ENCODE measurements around the gene TNPO3. TPM values are rescaled to one million over a fixed set of nuclear protein-coding genes. Genes with fewer than 3 reads are reported as not detected.

Gene TNPO3
- total RNA-seq, 2 experiments from 2014 or later: 55.1 to 71.7 TPM

DNA sequence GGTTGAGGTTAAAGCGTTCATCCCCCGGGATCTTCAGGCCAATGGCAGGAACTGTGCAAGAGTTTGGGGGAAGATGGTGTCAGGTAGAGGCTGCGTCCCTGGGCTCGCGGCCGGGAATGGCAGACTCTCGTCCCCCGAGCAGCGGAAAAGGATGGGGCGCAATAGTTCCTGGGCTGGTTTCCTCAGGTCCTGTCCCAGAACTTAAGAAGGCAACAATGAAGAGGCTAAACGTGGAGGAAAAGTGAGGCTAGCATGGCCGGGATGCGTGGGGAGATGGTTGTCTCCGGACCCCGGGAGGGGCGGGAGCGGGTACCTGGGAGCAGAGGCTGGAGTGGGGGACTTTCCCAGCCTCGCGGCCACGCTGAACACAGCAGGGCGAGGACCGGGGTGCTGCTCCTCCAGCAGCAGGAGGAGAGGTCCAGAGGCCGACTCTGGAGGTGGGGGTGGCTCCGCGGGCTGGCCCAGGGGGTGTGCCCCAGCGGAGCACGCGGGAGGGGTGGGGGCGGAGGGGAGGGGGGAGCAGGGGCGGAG is 116.3 kb downstream of the TNPO3 start:
- ChIA-PET CTCF (ENCODE audit: unreplicated experiment) (interaction anchor here (2.1 kb wide), 1 partner anchor 10 kb away, joined by 4 read pairs; no protein-coding TSS in a partner anchor), POLR2A (interaction anchor here (2.5 to 4.0 kb wide), 2 partner anchors 15 to 116 kb away, joined by 12 to 29 read pairs; partner anchors contain the start of gene TNPO3)
- intact Hi-C loops (cut with micrococcal nuclease; ENCODE audit: unreplicated experiment): no loop called here
- Histone ChIP-seq H3K4me3 (ENCODE audit: low read depth, low read length, poor library complexity, severe bottlenecking) (peak overlapping the region; percentile 37), H3K9me2 (ENCODE audit: insufficient read depth, low read length) (no peaks in the 10 kb centered on the region), H3K9me3 (ENCODE audit: low read length) (no peaks in the 10 kb centered on the region), H3K4me1 (ENCODE audit: insufficient read depth, low read length, poor library complexity, severe bottlenecking) (peaks cover 49% of the 10 kb centered on the region), H2AFZ (ENCODE audit: low read length) (no peak overlapping the region; the same call in 1 of the 2 replicates), H3K36me3 (ENCODE audit: insufficient read depth, low read length) (no peaks in the 10 kb centered on the region), H4K20me1 (ENCODE audit: insufficient read depth, low read length) (no peaks in the 10 kb centered on the region), H3K79me2 (ENCODE audit: insufficient read depth, low read depth, low read length) (no peaks in the 10 kb centered on the region), H3K27ac (ENCODE audit: low read depth, low read length, poor library complexity, severe bottlenecking) (no peak overlapping the region), H3K4me2 (ENCODE audit: low read length) (peak overlapping the region; percentile 67)
- TF ChIP-seq, protein P1, sequence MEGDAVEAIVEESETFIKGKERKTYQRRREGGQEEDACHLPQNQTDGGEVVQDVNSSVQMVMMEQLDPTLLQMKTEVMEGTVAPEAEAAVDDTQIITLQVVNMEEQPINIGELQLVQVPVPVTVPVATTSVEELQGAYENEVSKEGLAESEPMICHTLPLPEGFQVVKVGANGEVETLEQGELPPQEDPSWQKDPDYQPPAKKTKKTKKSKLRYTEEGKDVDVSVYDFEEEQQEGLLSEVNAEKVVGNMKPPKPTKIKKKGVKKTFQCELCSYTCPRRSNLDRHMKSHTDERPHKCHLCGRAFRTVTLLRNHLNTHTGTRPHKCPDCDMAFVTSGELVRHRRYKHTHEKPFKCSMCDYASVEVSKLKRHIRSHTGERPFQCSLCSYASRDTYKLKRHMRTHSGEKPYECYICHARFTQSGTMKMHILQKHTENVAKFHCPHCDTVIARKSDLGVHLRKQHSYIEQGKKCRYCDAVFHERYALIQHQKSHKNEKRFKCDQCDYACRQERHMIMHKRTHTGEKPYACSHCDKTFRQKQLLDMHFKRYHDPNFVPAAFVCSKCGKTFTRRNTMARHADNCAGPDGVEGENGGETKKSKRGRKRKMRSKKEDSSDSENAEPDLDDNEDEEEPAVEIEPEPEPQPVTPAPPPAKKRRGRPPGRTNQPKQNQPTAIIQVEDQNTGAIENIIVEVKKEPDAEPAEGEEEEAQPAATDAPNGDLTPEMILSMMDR (conservative IDR thresholded peaks at IDR 0.05; ENCODE audit: low read length): no peak
- TF ChIP-seq EZH2phosphoT487 (IDR thresholded peaks at IDR 0.05; ENCODE audit: borderline replicate concordance, low read depth, low read length): no peak
- BruUV-seq (replicated peaks): no TSS peak
- no peak for DNase-seq (ENCODE audit: low spot score)

DNA sequence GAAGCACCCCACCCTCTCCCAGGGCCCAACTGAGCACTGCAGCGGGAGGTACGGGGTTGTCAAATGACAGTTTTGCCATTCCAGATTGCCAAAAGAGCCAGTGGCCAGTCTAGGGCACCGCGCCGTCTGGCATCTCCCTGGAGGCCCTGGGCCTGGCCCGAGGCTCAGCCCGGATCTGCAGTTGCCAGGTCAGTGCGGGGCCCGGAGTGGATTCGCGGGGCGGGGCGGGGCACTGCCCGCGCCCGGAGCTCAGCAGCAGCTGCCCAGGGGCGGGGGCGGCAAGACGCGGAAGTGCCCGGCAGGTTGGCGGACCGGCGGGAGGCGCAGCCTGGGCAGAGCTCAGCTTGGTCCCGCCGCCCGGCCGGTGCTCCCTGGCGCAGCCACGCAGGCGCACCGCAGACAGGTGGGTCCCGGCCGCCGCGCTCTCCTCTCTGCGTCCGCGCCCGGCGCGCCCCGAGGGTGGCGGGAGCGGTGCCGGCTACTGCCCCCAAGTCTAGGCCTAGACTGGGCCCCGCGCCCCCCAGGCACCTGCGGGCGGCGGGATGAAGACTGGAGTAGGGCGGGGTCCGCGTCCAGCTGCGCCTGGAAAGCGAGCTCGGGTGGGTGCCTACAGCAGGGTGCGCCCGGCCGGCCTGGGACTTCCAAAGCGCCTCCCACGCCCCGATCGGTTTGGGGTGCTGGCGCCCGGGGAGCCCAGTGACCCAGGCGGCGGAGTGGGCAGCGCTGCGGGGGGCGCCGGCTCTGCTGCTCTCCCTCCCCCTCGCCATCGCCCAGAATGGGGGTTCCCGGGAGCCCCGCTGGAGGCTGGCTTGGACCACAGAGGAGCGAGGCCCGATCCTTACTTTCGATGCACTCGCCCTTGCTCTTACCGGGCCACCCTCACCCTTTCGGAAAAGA is 117.0 kb downstream of the TNPO3 start, which contains the start of gene IRF5:
Gene IRF5, plus strand, starts transcription at position 281 of the 897 bp plus-strand sequence. CDS start 4,155 bp downstream, outside the sequence.
- Histone ChIP-seq H3K4me2 (ENCODE audit: low read length) (peak within 1 kb of the TSS; percentile 67), H3K4me3 (ENCODE audit: low read depth, low read length, poor library complexity, severe bottlenecking) (peak within 1 kb of the TSS; percentile 37), H3K79me2 (ENCODE audit: insufficient read depth, low read depth, low read length) (no peaks in the 10 kb centered on the region), H3K36me3 (ENCODE audit: insufficient read depth, low read length) (no peaks in the 10 kb centered on the region), H2AFZ (ENCODE audit: low read length) (no peak within 1 kb of the TSS; the same call in 1 of the 2 replicates), H3K4me1 (ENCODE audit: insufficient read depth, low read length, poor library complexity, severe bottlenecking) (peaks cover 56% of the 10 kb centered on the region), H4K20me1 (ENCODE audit: insufficient read depth, low read length) (no peaks in the 10 kb centered on the region), H3K9me2 (ENCODE audit: insufficient read depth, low read length) (no peaks in the 10 kb centered on the region), H3K9me3 (ENCODE audit: low read length) (no peaks in the 10 kb centered on the region), H3K27ac (ENCODE audit: low read depth, low read length, poor library complexity, severe bottlenecking) (no peak within 1 kb of the TSS)
- BruUV-seq (replicated peaks): no TSS peak
- TF ChIP-seq EZH2phosphoT487 (IDR thresholded peaks at IDR 0.05; ENCODE audit: borderline replicate concordance, low read depth, low read length): no peak
- TF ChIP-seq, protein P1 (conservative IDR thresholded peaks at IDR 0.05; ENCODE audit: low read length): no peak
- intact Hi-C loops (cut with micrococcal nuclease; ENCODE audit: unreplicated experiment): no loop called here
- POLR2A ChIA-PET: no interaction called here
- CTCF ChIA-PET (ENCODE audit: unreplicated experiment): interaction anchor here (1.6 kb wide), 1 partner anchor 15 kb away, joined by 3 read pairs; no protein-coding TSS in a partner anchor
- no peak for DNase-seq (ENCODE audit: low spot score)
